ENCODE results near the gene CAPS.

The CAPS gene

GRCh38 chr19:5908773-5909442 is 5.1 kb upstream of the CAPS start:
- in situ Hi-C loops (cut with MboI; ENCODE audit: low sequenced_read_pairs) = no loop called here

- in situ Hi-C loops (cut with MboI; ENCODE audit: low sequenced_read_pairs) = no loop called here
These were observed 3.5 kb upstream of the CAPS start for GRCh38 chr19:5910638-5910907.

DNA sequence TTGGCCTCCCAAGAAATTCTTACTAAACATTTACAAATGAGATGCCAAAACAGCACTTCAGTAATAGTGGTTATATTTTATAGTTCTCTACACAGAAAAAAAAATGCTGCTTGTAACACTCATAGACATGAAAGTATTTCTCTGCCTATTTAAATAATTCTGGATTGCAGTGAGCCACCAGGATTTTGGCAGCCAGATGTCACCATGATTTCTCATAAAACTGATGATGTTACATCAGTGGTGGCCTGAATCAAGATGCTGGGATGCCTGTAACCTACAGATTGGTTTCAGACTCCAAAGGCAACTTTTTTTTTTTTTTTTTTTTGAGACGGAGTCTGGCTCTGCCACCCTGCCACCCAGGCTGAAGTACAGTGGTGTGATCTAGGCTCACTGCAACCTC is 2.7 kb upstream of the CAPS start:
- in situ Hi-C loops (cut with MboI; ENCODE audit: low sequenced_read_pairs) = no loop called here

DNA sequence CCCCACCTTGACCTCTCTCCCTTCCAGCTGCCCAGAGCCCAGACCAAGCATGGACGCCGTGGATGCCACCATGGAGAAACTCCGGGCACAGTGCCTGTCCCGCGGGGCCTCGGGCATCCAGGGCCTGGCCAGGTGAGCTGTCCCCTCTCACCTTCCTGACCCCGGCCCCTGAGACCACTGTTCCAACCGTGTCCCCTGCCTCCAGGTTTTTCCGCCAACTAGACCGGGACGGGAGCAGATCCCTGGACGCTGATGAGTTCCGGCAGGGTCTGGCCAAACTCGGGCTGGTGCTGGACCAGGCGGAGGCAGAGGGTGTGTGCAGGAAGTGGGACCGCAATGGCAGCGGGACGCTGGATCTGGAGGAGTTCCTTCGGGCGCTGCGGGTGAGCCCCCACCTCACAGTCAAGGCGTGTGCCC is 312 bp downstream of the CAPS start:
- in situ Hi-C loops (cut with MboI; ENCODE audit: low sequenced_read_pairs) = no loop called here

- in situ Hi-C loops (cut with MboI; ENCODE audit: low sequenced_read_pairs) = no loop called here
These were observed 1.1 kb downstream of the CAPS start for GRCh38 chr19:5914946-5915781.

GRCh38 chr19:5915782-5916165 is 1.7 kb downstream of the CAPS start:
- in situ Hi-C loops (cut with MboI; ENCODE audit: low sequenced_read_pairs) = no loop called here

DNA sequence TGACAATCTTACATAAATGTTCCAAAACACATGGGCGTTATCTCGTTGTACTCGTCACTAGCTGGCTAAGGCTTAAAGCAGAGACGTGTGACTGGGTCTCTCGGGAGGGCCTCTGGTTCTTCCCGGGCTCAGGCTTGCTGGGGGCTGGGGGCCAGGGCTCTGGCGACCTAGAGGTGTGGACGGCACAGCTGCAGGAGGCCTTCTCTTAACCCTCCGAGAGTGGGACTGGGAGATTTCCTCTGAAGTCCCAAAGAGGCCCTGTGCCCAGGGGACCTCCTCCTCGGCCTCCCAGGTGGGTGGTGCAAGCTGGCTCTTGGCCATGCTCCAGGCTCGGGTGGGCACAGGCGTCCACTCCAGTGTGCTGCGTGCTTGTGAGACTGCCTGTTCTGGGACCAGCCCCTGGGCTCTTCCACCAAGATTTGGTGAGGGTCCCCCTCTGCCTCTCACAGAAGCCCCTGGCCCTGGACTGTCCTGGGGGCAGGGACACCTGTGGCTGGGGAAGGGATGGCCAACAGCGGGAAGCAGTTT is 2.2 kb downstream of the CAPS start:
- in situ Hi-C loops (cut with MboI; ENCODE audit: low sequenced_read_pairs) = no loop called here

GRCh38 chr19:5917431-5918107 is 3.5 kb downstream of the CAPS start:
- in situ Hi-C loops (cut with MboI; ENCODE audit: low sequenced_read_pairs) = no loop called here

DNA sequence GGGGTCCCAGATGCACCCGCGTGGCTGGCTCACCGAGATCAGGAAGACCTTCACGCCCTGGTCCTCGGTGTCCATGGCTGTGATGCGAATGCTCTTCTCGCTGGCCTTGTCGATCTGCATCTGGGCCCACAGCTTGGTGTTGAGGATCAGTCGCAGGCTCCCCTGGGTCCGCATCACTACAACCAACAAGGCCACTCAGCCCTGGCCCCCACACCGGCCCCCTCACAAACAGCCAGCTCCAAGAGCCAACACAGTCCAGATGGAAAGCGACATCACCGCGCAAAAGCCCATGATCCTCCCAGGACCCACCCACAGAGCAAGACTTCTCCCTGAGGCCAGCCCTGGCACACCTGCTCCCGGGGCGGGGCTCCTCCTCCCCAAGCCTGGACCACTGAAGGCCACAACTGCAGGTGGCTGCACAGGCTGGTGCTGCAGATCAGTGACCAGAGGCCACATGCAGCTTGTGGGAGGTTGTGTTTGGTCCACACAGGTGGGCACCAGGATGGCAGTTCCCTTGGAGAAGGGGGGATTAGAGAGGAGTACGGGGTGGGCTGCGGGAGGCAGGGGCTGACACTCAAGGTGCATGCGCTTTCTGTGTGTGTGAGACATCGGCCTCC is 4.5 kb downstream of the CAPS start:
- in situ Hi-C loops (cut with MboI; ENCODE audit: low sequenced_read_pairs) = no loop called here

- in situ Hi-C loops (cut with MboI; ENCODE audit: low sequenced_read_pairs) = no loop called here
These were observed 7.6 kb downstream of the CAPS start for GRCh38 chr19:5921516-5922160.

DNA sequence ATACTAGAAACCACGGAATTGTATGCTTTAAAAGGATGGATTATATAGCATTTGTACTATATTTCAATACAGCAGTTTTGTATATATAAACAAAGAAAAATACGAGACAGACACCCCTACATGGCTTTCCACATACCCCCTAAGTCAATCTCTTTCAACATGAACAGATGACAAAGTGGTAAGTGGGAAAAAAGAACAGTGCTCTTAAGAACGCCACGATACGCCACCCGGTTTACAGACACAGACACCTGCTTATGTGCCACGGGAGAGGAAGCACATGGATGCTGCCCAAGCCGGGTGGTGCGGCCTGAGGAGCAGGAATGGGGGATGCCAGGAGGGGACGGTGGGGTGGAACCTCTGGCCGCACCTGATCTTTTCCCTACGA is 8.1 kb downstream of the CAPS start:
- in situ Hi-C loops (cut with MboI; ENCODE audit: low sequenced_read_pairs) = no loop called here

GRCh38 chr19:5923356-5923755 is 9.3 kb downstream of the CAPS start:
- in situ Hi-C loops (cut with MboI; ENCODE audit: low sequenced_read_pairs) = no loop called here

DNA sequence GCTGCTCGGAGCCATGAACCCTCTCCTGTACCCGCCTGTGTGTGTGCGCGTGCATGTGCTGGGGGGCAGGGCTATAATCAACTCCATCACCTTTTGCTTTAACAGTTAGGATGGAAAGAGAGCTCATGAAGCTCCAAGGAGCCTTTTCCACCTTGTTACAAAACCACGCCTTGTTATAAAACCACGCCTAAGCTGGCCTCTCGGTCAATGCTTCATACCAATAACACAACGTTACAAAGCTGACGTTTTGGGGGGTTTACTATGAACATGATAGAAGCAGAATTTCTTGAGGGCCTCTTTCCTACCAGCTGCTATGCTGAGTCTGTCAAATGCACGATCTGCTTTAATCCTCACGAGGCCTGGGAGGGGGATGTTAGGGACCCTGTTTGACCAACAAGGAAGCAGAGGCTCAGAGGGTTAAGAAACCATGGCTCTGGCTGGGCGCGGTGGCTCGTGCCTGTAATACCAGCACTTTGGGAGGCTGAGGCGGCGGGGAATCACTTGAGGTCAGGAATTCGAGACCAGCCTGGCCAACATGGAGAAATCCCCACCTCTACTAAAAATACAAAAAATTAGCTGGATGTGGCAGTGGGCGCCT is 11.9 kb downstream of the CAPS start:
- in situ Hi-C loops (cut with MboI; ENCODE audit: low sequenced_read_pairs) = no loop called here

- in situ Hi-C loops (cut with MboI; ENCODE audit: low sequenced_read_pairs) = no loop called here
These were observed 12.8 kb downstream of the CAPS start for GRCh38 chr19:5926641-5927440.

DNA sequence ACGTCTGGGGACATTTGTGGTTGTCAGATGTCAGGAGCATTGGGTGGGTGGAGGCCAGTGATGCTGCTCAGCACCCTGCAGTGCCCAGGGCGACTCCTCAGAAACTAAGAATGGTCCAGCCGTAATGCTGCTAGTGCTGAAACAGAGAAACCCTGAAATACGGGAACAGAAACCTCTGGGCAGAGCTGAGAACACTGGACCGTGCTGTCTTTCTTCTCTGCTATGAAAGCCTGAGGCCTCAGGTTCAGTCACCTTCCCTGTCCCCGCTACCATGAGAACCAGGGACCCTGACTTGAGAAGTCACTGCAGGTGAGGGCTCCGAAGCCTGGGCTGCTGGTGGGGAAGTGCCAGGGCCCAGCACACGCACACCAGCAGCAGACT is 13.4 kb downstream of the CAPS start:
- in situ Hi-C loops (cut with MboI; ENCODE audit: low sequenced_read_pairs) = no loop called here

DNA sequence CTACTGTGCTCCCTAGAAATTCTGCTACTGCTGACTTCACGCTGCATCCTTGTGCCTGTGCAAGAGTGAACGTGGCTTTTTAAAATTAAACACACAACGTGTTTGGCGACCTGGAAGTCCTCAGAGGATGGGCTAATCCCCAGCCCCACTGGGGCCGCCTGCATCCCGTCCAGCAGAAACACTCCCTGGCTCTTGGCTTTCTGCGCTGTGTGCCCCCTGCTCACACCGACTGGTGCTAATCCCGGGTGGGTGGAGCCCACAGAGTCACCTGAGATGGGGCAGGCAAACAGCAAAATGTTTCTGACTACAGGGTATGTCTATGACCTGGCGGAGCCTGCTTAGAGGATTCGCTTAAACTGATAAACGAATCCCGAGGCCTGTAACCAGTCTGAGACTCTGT is 15.1 kb downstream of the CAPS start:
- in situ Hi-C loops (cut with MboI; ENCODE audit: low sequenced_read_pairs) = no loop called here

GRCh38 chr19:5929625-5930024 is 15.6 kb downstream of the CAPS start:
- in situ Hi-C loops (cut with MboI; ENCODE audit: low sequenced_read_pairs) = no loop called here

- in situ Hi-C loops (cut with MboI; ENCODE audit: low sequenced_read_pairs) = no loop called here
These were observed 17.2 kb downstream of the CAPS start for GRCh38 chr19:5931251-5931650.

GRCh38 chr19:5932146-5932545 is 18.1 kb downstream of the CAPS start:
- in situ Hi-C loops (cut with MboI; ENCODE audit: low sequenced_read_pairs) = no loop called here
